ENCODE measurements around the gene GLIPR1. TPM values are rescaled to one million over a fixed set of nuclear protein-coding genes. Genes with fewer than 3 reads are reported as not detected.

GLIPR1 gene
- polyA plus RNA-seq, 10 donors = 9.4 to 16.9 (median 11.8) TPM

Other genes starting within 250 kb of the GLIPR1 start
- 1 to 10 TPM; 1.7 to 4.7 (median 2.3) TPM for gene CAPS2, start 150.4 kb upstream of the GLIPR1 start, polyA plus RNA-seq (ENCODE audit: insufficient read length in 10 of 10)
- under 1 TPM in 6 of 10 donors, not detected in 4; 0.20 to 0.71 (median 0.32) TPM for gene GLIPR1L1, start 146.1 kb upstream of the GLIPR1 start, polyA plus RNA-seq (ENCODE audit: insufficient read length in 10 of 10)
- gene GLIPR1L2, start 89.7 kb upstream of the GLIPR1 start, polyA plus RNA-seq (ENCODE audit: insufficient read length in 10 of 10) = 1 to 10 TPM in 5 of 10 donors, under 1 TPM in 5; 0.23 to 2.0 (median 1.1) TPM
- gene KRR1, start 30.9 kb downstream of the GLIPR1 start, polyA plus RNA-seq (ENCODE audit: insufficient read length in 10 of 10) = 10 to 100 TPM; 48.4 to 60.3 (median 54.0) TPM

Measured in muscle of back (tissue), 10 donors.